NCI-H2081 (cell line): ENCODE measurements around the gene NBAS.

Experiments used
- DNase-seq, 2 experiments: peaks; one replicate each; lab custom pipeline; 2025; lab: John Stamatoyannopoulos, UW

The NBAS gene

GRCh38 chr2:15560988-15561573 lies at the start of gene NBAS:
Gene NBAS (minus strand): TSS chr2:15561334. CDS start chr2:15561304, 30 bp downstream.
- DNase-seq = peak; percentile 76 to 89

DNA sequence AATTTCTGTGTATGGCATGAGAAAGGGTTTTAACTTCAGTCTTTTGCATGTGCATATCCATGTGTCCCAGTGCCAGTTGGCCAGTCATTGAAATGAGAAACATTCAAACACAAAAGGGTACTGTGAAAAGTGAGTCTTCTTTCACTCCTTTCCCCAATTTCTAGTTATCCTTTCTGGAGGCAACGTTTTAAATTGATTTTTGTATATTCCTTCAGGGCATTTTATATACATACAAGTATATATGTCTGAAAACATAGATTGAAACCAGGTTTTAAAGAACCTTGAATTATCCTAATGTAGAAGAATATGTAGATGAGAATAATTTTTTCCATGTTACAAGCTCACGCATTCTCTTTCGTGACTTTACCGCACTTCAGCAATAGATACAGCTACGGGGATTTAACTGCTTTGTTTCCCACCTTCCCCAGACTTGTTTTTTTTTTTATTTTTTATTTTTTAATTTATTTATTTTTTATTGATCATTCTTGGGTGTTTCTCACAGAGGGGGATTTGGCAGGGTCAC lies 49.4 kb upstream of the NBAS start:
- DNase-seq = no peak

- DNase-seq = no peak
These were observed 48.4 kb upstream of the NBAS start for GRCh38 chr2:15609341-15610042.

- no peak for DNase-seq
These were observed 47.2 kb upstream of the NBAS start for GRCh38 chr2:15608392-15608761.

DNA sequence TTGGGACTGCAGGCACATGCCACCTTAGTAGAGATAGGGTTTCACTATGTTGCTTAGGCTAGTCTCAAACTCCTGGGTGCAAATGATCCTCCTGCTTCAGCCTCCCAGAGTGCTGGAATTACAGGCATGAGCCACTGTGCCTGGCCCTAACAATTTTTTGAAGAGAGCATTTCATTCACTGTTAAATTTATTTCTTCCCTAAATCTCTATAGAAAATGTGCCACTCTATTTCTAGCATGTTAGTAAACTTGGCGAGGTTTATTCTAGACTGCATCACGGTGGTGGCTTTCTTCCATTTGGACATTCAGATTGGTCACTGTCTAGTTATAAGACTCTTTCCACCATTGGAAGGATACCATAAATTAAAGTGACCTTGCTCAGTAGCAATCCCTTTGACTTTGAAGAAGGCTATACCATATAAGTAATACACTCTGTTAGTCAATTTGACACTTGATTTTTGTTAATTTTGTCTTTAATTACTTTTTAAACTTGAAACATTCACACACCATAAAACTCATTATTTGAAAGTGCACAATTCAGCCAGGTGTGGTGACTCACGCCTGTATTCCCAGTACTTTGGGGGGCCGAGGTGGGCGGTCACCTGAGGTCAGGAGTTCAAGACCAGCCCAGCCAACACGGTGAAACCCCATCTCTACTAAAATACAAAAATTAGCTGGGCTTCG lies 46.7 kb upstream of the NBAS start:
- DNase-seq = no peak

DNA sequence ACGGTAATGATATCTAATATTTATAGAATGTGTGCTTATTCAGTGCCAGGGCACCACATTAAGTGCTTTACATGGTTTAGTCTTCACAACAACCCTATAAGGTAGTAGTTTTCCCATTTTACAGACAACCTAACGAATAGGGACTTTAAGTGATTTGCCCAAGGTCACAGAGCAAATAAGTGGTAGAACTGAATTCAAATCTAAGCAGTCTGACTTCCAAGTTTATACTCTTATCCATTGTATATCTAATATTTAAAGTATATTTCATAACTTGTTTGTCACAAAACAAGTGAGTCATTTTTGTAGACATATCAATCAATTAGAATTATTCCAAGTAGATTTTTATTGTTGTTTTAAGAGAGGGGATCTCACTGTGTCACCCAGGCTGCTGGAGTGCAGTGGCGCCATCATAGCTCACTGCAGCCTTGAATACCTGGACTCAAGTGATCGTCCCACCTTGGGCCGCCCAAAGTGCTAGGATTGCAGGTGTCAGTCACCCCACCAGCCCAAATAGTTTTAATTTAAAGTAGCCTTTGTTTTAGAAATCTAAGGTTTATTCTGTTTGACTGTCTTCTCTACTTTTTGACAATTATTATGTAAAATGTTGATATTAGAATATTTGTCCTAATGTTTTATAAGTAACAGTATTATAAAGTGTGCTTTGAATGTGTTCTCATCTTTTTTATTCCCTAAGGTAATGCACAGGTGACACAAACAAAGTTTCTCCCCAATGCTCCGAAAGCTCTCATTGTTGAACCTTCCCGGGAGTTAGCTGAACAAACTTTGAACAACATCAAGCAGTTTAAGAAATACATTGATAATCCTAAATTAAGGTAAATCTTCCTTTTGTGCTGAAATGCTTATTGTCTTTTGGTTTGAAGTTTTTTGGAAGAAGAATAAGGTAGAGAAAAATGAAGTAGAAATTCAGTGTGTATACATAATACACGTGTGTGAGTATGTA lies 45.6 kb upstream of the NBAS start:
- DNase-seq = no peak

DNA sequence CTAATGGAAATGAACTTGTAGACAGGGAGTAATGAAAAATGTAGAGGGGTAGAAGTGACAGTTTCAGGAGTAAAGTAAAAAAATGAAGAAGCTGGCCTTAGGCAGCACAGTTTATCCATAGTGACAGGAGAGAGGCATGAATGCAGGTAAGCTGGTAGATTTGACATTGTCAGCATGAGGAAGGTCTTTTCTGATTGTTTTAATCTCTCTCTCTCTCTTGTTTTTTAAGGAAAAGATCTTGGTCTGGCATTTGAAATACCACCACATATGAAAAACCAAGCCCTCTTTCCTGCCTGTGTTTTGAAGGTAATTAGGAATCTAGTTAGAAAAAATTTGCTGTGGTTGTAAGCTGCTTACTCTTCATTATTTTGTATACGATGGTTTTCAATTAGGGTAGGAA lies 44.6 kb upstream of the NBAS start:
- no peak for DNase-seq

- DNase-seq = no peak
These were observed 42.8 kb upstream of the NBAS start for GRCh38 chr2:15603948-15604347.

DNA sequence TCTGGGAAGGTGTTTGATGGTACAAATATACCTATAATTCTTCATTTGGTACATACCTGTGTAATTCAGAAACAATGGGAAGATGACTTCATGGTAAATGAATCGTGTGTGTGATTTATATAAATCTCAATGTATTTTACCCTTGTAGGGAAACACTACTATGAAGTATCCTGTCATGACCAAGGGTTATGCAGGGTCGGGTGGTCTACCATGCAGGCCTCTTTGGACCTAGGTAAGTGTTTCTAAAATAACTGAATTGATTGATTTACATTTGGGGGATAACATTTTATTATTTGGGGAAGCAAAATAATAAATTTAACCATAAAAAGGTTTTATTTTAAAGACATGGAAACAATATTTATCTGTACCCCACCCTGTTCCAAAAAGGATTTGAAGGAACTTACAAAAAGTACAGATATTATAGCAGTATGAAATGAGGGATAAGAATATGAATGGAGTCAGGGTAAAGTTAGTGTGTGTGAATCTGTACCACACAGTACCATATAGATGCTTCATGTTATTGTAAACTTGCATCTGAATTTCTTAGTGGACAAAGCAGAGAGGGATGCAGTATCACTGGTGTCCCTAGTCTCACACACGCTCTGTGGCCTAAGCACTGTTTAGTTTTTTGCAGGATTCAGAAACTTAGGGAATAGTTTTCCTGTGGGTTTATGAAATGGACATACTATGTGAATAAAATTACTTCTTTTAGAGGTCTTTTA lies 42.1 kb upstream of the NBAS start:
- DNase-seq = no peak

DNA sequence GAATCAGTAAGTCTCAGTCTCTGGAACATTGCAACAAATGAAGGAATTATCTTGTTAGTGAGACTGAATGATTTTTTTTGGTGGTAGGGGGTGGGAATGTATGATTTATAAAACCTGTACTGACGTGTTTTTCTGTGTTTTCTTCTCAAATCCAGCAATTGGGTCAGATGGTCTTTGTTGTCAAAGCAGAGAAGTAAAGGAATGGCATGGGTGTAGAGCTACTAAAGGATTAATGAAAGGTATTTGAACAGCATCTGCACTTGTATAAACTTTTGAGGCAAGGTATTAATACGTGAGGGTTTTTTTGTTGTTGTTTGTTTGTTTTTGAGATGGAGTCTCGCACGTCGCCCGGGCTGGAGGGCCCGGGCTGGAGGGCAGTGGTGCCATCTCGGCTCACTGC lies 41.3 kb upstream of the NBAS start:
- DNase-seq = no peak

DNA sequence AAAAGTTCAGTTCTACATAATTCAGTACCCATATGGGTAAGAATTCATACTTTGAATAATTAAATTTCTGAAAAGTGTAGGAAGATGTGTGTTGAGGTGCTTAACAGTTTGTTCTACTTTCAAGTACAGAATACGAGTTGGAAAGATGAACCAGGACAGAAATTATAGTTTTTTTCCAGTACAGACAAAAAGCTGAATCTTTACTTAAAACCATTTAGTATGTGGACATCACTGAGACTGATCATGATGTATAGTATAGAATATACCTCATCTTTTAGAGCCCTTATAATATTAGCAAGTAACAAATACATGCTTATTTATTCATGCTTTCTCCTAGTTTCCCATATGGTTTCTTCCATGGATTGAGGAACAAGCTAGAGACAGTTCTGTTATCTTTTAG lies 40.5 kb upstream of the NBAS start:
- DNase-seq = no peak

DNA sequence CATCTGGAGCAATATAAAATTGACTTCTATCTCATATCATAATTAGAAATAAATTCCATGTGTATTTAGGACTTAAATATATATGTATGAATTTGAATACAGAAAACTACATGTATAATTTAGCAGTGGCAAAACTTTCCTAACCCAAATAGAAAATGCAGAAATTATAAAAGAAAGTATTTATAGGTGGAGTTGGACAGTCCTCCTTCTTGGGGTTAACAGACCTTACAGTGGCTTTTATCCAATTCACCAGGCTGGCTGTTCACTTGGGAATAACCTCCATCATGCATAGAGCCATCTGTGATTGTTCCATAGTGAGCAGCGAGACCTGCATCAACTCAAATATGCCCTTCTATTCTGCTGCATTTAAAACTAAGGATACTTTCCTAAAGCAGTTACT lies 38.9 kb upstream of the NBAS start:
- DNase-seq = no peak

- no peak for DNase-seq
These were observed 35.8 kb upstream of the NBAS start for GRCh38 chr2:15596968-15597367.

DNA sequence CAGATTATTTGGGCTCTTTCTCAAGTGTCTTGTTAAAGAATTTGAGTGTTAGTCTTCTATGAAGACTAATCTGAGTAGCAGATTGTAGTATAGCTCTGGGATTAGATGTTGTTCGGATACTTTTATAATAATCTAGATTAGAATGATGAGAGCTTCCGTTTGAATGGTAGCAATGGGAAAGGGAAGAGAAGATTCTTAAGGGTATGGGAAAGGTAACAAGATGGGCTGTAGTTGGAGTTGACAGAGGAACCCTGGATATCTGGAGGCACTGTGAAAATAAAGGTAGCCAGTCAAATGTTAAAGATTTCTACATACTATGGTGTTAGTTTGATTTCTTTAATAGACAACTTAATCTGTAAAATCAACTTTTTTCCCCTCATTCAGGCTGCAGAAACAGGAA lies 35.2 kb upstream of the NBAS start:
- no peak for DNase-seq

DNA sequence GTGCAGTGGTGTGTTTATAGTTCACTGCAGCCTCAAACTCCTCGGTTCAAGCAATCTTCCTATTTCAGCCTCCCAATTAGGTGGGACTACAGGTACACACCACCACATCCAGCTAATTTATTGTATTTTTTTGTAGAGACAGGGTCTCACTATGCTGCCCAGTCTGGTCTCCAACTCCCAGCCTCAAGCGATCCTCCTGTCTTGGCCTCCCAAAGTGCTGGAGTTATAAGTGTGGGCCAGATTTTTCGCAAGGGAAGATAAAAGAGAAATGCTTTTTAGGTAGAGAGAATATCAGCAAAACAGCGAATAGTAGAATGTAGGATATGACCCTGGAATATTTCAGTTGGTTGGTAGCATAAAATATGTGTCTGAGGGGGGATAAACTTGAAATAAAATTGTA lies 34.8 kb upstream of the NBAS start:
- DNase-seq = no peak

DNA sequence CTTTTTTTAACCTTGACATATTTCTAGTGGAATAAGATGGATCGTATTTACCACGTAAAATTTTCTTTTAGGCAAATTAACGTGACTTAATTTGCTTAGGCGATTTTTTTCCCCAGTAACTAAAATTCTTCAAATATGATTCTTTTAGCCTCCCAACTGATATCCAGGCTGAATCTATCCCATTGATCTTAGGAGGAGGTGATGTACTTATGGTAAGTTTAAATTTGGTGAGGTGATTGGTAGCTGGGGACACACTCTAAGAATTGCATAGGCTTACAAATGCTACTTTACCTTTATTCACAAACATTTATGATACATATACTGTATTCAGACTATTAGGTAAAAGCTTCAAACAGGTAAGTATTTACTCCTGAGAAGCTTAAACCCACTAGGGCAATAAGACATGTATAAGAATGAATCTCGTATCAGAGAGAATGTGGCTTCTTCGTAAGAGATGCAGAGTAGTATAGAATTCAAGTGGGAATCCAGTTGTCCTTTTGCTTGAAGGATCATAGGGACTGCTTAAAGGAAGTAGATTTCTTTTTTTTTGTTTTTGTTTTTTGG lies 34.3 kb upstream of the NBAS start:
- DNase-seq = no peak

- no peak for DNase-seq
These were observed 33.4 kb upstream of the NBAS start for GRCh38 chr2:15594291-15595256.

DNA sequence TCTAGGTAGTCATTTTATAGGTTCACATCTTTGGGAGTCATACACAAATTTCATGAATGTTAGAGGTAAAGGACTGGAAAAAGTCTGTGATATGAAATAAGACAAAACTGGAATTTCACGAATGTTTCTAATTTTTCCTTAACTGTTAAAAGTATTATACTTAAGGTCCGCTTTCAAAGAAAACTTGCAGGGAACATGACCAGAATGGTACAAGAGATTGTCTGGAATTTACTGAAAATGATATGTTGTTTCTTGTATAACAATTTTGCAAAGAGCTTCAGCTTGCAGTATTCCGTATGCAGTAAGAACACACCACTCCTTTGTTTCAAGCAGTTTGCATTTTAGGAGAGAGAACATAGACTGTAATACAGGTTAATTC lies 32.2 kb upstream of the NBAS start:
- no peak for DNase-seq

- DNase-seq = peak; percentile 85 to 91
These were observed 30.7 kb upstream of the NBAS start, which contains the start of gene DDX1 for GRCh38 chr2:15591692-15592463. Gene DDX1 (plus strand): TSS chr2:15591868. CDS start chr2:15591934, 66 bp downstream.
